Tibial nerve (tissue), 4 donors: ENCODE results near the gene FGD3. TPM values are rescaled to one million over a fixed set of nuclear protein-coding genes. Genes with fewer than 3 reads are reported as not detected.
"Not testable (repeated sequence)": the region's sequence is repeated elsewhere in the genome, so short reads cannot be mapped to it uniquely, and the experiment has no call there.

ENCODE experiments used
- DNase-seq, 2 donors: peaks; one replicate each; pipeline ENCODE4 v3.0.0-alpha.2; 2019; ENCODE audit warnings: low spot score in 2 of 2
- H3K27ac ChIP-seq, 4 donors: fragments of 200-600 bp; sonication (generic) in 3 of 4; one replicate each; pipeline ENCODE4 v1.5.1; 2017 to 2019; ENCODE audit warnings: mild to moderate bottlenecking in 1 of 4
- H3K27me3 ChIP-seq, 2 donors: fragments of 200-600 bp; sonication (generic) in 1 of 2; one replicate each; pipeline versions ENCODE4 v1.5.1 to v1.6.0; 2017 to 2019
- H3K36me3 ChIP-seq, 3 donors: fragments of 200-600 bp; sonication (generic); one replicate each; pipeline ENCODE4 v1.5.1; 2018 to 2019
- H3K4me1 ChIP-seq, 4 donors: fragments of 200-600 bp; sonication (generic) in 3 of 4; one replicate each; pipeline ENCODE4 v1.5.1; 2017 to 2019
- H3K4me3 ChIP-seq, 4 donors: fragments of 200-600 bp; sonication (generic) in 3 of 4; one replicate each; pipeline ENCODE4 v1.5.1; 2017 to 2019; ENCODE audit warnings: mild to moderate bottlenecking in 1 of 4, moderate library complexity in 1 of 4
- H3K9me3 ChIP-seq, 4 donors: fragments of 200-600 bp; sonication (generic) in 3 of 4; one replicate each; pipeline ENCODE4 v1.5.1; 2017 to 2019
- EP300 ChIP-seq, 2 donors: sonication (generic); formaldehyde crosslinking; IDR thresholded peaks; one replicate each; pipeline ENCODE4 v1.6.1; 2017; ENCODE audit warnings: antibody characterized with exemption in 2 of 2, mild to moderate bottlenecking in 1 of 2
- POLR2A ChIP-seq, 2 donors: fragments of 450-650 bp; IDR thresholded peaks; one replicate each; pipeline ENCODE4 v1.6.1; 2017; ENCODE audit warnings: antibody characterized with exemption in 2 of 2, mild to moderate bottlenecking in 2 of 2, moderate library complexity in 2 of 2
- WGBS, 2 donors: methylation state at CpG; one replicate each; pipeline ENCODE4 v1.1.5; 2018; 5-methylcytosine and 5-hydroxymethylcytosine counted together
- total RNA-seq, 4 donors: library from RNA; depleted of rRNA; stranded (reverse); fragments of >200 nt; gene quantifications; one replicate each; pipeline ENCODE4 v1.1.0, GENCODE V29; 2016
- TF ChIP-seq, protein P1 (sequence below), 5 experiments: fragments of 200-600 bp in 3 of 5; fragments of 450-650 bp in 2 of 5; sonication (generic) in 3 of 5; IDR thresholded peaks; one replicate each; pipeline ENCODE4 v1.5.1; 2016 to 2019; ENCODE audit warnings: antibody characterized with exemption in 5 of 5, mild to moderate bottlenecking in 3 of 5, moderate library complexity in 2 of 5

The FGD3 gene
- total RNA-seq, 4 donors from 2014 or later, result 6.7 to 13.8 (median 7.3) TPM

DNA sequence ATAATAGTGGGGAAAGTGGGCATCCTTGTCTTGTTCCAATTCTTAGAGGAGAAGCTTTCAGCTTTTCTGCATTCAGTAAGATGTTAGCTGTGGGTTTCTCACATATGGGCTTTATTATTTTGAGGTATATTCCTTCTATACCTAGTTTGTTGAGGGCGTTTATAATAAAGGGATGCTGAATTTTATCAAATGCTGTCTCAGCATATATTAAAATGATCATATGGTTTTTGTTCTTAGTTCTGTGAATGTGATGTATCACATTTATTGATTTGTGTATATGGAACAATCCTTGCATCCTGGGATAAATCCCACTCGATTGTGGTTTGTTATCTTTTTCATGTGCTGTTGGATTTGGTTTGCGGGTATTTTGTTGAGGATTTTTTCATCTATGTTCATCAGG lies 43.1 kb downstream of the FGD3 start:
- Histone ChIP-seq H3K4me1 (no peaks in the 10 kb centered on the region), H3K36me3 (no peaks in the 10 kb centered on the region), H3K27me3 (no peaks in the 10 kb centered on the region), H3K27ac (no peak overlapping the region), H3K9me3 (peaks cover 0 to 10% (median 0%) of the 10 kb centered on the region in 4 donors), H3K4me3 (no peak overlapping the region)
- WGBS, 2 donors, result 89 to 90% methylated on average over 3 of the region's 3 CpGs
- DNase-seq, result no peak
- TF ChIP-seq EP300 (IDR thresholded peaks at IDR 0.05) (no peak), POLR2A (IDR thresholded peaks at IDR 0.05) (no peak)
- TF ChIP-seq, protein P1, sequence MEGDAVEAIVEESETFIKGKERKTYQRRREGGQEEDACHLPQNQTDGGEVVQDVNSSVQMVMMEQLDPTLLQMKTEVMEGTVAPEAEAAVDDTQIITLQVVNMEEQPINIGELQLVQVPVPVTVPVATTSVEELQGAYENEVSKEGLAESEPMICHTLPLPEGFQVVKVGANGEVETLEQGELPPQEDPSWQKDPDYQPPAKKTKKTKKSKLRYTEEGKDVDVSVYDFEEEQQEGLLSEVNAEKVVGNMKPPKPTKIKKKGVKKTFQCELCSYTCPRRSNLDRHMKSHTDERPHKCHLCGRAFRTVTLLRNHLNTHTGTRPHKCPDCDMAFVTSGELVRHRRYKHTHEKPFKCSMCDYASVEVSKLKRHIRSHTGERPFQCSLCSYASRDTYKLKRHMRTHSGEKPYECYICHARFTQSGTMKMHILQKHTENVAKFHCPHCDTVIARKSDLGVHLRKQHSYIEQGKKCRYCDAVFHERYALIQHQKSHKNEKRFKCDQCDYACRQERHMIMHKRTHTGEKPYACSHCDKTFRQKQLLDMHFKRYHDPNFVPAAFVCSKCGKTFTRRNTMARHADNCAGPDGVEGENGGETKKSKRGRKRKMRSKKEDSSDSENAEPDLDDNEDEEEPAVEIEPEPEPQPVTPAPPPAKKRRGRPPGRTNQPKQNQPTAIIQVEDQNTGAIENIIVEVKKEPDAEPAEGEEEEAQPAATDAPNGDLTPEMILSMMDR (IDR thresholded peaks at IDR 0.05), result no peak

DNA sequence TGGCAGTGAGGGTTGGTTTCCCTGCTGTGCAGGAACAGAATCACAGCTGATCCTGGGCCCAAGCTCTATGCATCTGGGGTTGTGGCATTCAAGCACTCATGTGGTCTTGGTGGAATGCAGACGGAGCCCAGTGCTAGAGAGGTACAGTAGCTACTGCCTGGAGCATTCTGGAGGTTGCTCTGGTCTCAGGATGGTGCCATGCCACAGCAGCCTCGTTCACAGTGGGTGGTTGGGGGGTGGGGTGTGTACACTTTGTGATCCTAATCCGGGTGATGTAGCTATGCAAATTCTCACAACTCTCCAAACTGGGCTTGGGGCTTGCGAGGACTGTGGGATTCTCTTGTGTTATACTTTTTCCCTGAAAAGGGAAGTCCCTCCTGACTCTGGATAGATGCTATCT lies 45.2 kb downstream of the FGD3 start:
- TF ChIP-seq, protein P1 (IDR thresholded peaks at IDR 0.05), result no peak
- TF ChIP-seq EP300 (IDR thresholded peaks at IDR 0.05) (no peak), POLR2A (IDR thresholded peaks at IDR 0.05) (no peak)
- H3K4me1 ChIP-seq, result no peaks in the 10 kb centered on the region
- no peaks in the 10 kb centered on the region for H3K27me3 ChIP-seq
- H3K9me3 ChIP-seq, result peaks cover 0 to 13% (median 0%) of the 10 kb centered on the region in 4 donors
- H3K4me3 ChIP-seq, result no peak overlapping the region
- 68 to 73% methylated on average over 4 of the region's 4 CpGs for WGBS, 2 donors
- no peak for DNase-seq
- no peaks in the 10 kb centered on the region for H3K36me3 ChIP-seq
- no peak overlapping the region for H3K27ac ChIP-seq

DNA sequence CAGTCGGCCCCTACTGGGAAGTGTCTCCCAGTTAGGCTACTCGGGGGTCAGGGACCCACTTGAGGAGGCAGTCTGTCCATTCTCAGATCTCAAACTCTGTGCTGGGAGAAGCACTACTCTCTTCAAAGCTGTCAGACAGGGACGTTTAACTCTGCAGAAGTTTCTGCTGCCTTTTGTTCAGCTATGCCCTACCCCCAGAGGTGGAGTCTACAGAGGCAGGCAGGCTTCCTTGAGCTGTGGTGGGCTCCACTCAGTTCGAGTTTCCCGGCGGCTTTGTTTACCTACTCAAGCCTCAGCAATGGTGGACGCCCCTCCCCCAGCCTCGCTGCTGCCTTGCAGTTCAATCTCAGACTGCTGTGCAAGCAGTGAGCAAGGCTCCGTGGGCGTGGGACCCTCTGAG lies 51.5 kb downstream of the FGD3 start:
- 88% methylated on average over 10 of the region's 10 CpGs for WGBS, 2 donors
- H3K36me3 ChIP-seq, H3K27ac ChIP-seq, H3K27me3 ChIP-seq, H3K4me1 ChIP-seq, H3K4me3 ChIP-seq, DNase-seq: not testable (repeated sequence)
- peaks cover 0 to 21% (median 0%) of the 10 kb centered on the region in 4 donors for H3K9me3 ChIP-seq

DNA sequence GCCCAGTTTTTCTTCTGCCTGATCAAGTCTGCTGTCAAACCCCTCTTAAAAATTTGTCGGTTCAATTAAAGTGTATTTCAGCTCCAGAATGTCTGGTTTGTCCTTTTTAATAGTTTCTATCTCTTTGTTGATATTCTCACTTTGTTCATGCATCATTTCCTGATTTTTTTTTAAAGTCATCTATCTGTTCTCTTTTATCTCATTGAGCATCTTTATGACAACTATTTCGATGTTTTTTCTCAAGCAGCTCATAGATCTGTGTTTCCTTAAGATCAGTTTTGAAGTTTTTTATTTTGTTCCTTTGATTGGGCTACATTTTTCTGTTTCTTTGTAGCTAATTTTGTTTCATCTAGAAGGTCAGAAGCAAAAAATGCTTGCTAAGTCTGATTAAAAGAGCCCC lies 53.7 kb downstream of the FGD3 start:
- H3K36me3 ChIP-seq, result no peaks in the 10 kb centered on the region
- TF ChIP-seq, protein P1 (IDR thresholded peaks at IDR 0.05), result no peak
- no peak for TF ChIP-seq EP300 (IDR thresholded peaks at IDR 0.05)
- 89 to 92% methylated on average over 2 of the region's 2 CpGs for WGBS, 2 donors

DNA sequence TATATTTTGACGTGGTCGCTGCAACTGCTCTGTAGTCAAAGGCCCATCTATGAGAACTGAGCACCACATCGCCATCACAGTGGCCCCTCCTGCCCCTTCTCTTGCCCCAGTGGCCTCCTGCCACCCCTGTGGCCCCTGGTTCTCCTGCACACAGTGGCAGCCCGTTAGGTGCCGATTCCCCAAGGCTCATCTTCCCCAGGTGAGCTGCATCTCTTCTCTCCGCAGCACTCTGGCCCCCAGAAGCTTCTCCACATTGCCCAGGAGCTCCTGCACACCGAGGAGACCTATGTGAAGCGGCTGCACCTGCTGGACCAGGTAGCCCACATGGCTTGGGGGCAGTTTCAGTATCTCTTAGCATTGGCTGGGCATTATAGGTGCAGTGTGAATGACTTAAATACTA lies 55.4 kb downstream of the FGD3 start:
- 86 to 90% methylated on average over 8 of the region's 8 CpGs for WGBS, 2 donors

More for the DNA sequence above, 53.7 kb downstream of the FGD3 start:
- peaks cover 0 to 6% (median 0%) of the 10 kb centered on the region in 4 donors for H3K4me1 ChIP-seq
- DNase-seq, result no peak
- H3K9me3 ChIP-seq, result peaks cover 0 to 21% (median 0%) of the 10 kb centered on the region in 4 donors
- H3K4me3 ChIP-seq, result no peak overlapping the region
- no peaks in the 10 kb centered on the region for H3K27me3 ChIP-seq
- no peak overlapping the region for H3K27ac ChIP-seq

More for the DNA sequence above, 55.4 kb downstream of the FGD3 start:
- TF ChIP-seq EP300 (IDR thresholded peaks at IDR 0.05) (no peak), POLR2A (IDR thresholded peaks at IDR 0.05) (no peak)
- TF ChIP-seq, protein P1 (IDR thresholded peaks at IDR 0.05), result no peak
- Histone ChIP-seq H3K27me3 (no peaks in the 10 kb centered on the region), H3K36me3 (no peaks in the 10 kb centered on the region), H3K4me3 (no peak overlapping the region), H3K27ac (no peak overlapping the region), H3K9me3 (peaks cover 0 to 18% (median 0%) of the 10 kb centered on the region in 4 donors), H3K4me1 (peaks cover 0 to 6% (median 0%) of the 10 kb centered on the region in 4 donors)
- no peak for DNase-seq
